SK-N-MC (cell line): ENCODE measurements around the gene OR5AU1.

Source experiments
- FOXP2 ChIP-seq: optimal IDR thresholded peaks from 2 replicates; pipeline ENCODE3; 2011; ENCODE audit warnings: mild to moderate bottlenecking, moderate library complexity; ENCODE audit not compliant: insufficient read depth; ENCODE audit errors: extremely low read length, control extremely low read depth
- POLR2AphosphoS5 ChIP-seq: IDR thresholded peaks from 2 replicates; pipeline ENCODE4 v1.6.1; 2012; ENCODE audit warnings: mild to moderate bottlenecking, low read depth, low read length, borderline replicate concordance

GRCh38 chr14:21145437-21145836 lies 10.4 kb downstream of the OR5AU1 start:
- TF ChIP-seq POLR2AphosphoS5 (no peak), FOXP2 (no peak)
